Medulla oblongata (tissue), 1 donor: ENCODE measurements around the gene SMAD3.
"Not testable (repeated sequence)": the region's sequence is repeated elsewhere in the genome, so short reads cannot be mapped to it uniquely, and the experiment has no call there.

Source experiments
- DNase-seq: peaks from one replicate; pipeline ENCODE4 v3.0.0-alpha.2; 2015; ENCODE audit errors: extremely low spot score

The SMAD3 gene

DNA sequence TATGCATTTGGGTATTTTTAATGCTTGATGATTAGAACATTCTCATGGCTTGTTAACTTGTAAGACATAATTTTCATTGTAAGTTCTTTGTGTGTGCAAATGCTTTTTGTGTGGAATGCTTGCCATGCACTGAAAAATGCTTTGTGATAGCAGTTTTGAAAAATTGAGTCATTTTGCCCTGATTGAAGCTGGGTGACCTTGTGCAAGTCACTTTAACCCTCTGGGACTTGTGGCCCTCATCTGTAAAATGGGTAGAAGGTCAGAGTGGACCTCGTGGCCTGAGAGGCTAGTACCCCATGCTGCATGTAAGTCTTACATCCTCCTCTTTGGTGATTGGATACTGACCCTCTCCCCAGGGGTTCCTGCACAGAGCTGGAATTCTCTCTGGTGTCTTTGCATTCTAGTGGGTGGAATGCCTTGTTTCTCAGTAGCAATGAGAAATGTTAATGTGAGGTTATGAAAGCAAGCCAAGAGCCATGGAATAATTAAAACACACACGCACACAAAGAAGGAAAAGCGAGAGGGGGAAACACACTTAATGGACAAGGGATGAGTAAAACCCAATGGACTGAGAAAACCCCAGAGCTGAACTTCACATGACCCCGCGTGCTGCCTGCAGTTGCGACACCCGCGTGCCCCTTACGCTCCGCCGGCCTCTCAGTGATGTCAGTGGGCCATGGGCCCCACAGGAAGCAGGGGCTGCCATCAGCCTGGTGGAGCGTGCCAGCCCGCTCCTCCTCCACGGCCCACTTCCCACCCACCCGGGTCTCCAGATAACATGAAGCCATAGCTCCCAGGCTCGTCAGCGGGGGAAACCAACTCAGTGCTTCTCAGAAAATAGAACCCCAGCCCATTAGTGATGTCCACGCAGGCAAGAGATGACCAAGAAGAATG is 44.0 kb downstream of the SMAD3 start:
- DNase-seq, result peak; percentile 61

DNA sequence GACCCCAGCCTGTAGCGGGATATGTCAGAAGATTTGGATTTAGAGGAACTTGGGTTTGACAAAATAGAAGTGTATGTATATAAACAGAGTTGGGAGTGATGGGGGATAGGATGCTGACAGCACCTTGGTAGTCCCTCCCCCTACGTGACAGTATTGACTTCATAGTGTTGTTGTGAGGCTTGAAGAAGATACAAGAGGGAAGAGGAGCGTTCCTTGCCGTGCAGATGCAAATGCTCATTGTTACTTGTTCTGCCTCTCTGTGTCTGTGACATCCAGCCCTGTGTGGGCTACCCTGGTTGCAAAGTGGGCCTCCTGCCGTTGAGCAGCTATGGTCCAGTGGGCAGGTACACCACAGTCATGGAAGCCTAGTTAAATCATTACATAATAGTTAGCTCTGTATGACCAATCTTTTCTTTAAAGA is 45.0 kb downstream of the SMAD3 start:
- no peak for DNase-seq

- DNase-seq, result no peak
These were observed 45.8 kb downstream of the SMAD3 start for GRCh38 chr15:67110958-67111864.

DNA sequence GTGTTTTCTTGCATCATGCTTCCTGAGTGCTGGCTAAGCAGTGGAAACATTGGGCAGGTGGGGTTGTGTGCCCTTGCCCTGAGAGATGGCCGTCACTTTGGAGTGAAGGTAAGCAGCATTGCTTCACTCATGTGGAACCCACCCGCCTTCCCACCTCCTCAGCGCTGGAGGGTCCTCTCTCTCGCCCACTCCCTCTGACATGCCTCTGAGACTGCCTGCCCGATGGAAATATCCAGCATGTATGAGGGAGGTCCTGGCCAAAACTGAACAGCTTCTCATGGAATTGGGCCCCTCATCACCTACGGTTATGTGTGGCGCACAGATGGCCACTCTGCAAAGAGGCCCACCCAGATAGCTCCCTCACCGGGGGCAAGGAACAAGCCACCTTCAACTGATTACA is 48.6 kb downstream of the SMAD3 start:
- DNase-seq, result no peak

DNA sequence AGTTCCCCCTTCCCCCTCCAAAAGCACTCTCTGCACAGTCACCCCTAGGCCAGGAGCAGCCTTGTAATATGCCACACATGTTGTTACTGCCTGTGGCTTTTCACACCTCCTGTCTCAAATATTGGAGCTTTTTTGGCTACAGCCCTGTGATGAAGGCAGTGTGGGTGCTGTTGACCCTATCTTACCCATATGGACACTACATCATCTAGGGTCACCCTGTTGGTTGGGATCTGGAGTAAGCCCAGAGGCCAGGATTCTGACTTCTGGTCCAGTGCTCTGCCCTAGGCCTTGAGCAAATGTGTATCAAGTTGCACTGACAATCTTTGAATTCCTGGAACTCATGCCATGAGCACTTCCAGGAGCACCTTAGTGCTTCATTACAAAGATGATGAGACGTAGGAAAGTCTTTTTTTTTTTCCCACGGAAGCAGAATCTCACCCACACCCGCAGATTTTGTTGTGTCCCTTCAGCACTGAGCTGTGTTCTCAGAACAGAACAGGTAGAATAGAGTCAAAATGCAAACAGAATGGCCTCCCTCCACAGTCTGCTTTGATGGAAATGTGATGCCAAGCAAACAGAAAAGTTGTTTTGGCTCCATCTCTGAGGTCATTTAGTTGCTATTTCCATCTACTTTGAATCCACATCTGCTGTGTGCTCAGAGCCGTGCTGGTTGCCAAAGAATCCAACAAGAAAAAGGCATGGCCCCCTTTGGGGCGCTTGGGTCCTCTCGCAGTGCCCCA is 49.6 kb downstream of the SMAD3 start:
- no peak for DNase-seq

- DNase-seq, result no peak
These were observed 50.2 kb downstream of the SMAD3 start for GRCh38 chr15:67115586-67115969.

DNA sequence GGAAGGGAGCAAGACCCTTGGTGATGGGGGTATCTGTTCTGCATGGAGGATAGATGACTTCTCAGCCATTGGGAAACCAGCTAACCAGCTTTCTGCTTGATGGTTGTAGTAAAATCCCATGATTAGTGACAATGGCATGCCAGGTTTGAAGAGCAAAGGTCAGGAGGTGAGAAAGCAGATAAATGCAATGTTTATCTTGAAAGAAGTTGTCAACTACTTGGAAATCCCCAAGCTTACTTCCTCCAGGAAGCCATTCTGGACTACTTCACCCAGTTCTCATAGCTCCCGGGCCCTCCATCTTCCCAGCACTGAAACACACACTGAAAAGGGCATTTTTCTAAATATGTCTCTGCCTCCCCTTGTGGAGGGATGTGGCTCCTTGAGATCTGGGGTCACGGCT is 51.3 kb downstream of the SMAD3 start:
- DNase-seq, result no peak

DNA sequence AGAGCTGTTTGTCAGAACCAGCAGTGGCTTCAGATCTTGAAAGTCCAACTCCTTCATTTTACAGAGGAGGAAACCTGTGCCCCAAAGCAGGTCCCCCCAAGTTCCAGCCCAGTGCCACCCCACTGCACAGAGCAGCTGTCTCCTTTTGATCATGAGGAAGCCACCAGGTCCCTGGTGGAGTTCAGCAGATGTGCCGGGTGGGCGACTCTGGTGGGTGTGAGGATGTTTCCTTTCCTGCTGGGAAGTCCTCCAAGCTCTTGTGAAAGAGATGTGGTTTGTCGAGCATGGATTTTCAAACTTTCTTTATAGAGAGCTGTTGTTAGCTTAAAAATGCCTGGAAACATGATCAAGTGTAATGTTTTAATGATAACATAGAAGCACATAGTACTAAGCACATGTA is 52.0 kb downstream of the SMAD3 start:
- no peak for DNase-seq

GRCh38 chr15:67118808-67119207 is 53.4 kb downstream of the SMAD3 start:
- no peak for DNase-seq

- DNase-seq, result no peak
These were observed 53.9 kb downstream of the SMAD3 start for GRCh38 chr15:67119238-67119846.

GRCh38 chr15:67120009-67120838 is 54.8 kb downstream of the SMAD3 start:
- DNase-seq, result no peak

GRCh38 chr15:67120839-67121643 is 55.6 kb downstream of the SMAD3 start:
- DNase-seq, result peak; percentile 79

DNA sequence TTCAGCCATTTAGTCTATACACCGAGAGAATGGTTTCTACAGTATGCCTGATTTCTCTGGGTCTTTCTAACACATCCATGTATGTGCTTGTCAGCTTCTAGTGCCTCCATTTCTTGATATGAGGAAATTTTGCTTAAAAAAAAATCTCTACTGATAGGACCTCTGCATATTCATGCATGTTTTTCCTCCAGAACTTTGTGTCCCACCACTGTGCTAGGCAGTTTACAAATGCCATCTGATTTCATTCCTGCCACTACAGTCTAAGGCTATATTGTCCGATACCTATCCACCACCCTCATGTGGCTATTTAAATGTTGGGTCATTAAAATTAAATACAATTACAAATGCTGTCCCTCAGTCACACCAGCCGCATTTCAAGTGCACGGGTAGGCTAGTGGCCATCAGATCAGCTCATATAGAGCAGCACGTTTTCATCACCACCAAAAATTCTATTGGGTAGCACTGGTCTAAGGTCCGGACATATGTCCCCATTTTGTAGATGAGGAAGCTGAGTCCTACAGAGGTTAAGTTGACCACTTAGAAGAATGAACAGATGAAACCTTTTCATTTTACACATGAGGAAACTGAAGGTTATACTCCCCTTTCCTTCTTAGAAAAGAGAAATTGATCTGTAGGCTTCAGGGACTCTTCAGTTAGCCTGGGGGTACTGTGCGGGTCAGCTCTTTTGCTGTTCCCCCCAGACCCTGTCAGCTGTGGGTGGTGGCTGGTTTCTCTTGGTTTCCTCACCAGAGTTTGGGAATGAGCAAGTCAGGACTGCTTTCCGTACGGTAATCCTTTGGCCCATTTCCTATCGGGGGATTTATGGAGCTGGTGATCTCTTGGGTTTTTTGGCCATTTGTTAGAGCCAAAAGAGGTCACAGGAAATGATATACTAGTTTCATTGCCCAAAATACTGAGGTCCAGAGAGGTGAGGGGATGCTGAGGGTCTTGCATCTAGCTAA is 56.5 kb downstream of the SMAD3 start:
- no peak for DNase-seq

- DNase-seq, result not testable (repeated sequence)
These were observed 57.4 kb downstream of the SMAD3 start for GRCh38 chr15:67122816-67123215.

DNA sequence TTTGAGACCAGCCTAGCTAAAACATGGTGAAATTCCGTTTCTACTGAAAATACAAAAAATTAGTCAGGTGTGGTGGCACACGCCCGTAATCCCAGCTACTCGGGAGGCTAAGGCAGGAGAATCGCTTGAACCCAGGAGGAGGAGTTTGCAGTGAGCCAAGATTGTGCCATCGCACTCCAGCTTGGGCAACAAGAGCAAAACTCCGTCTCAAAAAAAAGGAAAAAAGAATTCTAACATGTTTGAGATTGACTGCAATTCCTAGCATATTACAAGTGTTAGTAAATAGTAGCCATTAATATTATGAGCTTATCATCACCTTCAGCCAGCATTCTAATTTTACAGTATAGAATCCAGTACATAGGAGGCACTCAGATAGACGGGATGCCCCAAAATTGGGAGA is 57.9 kb downstream of the SMAD3 start:
- DNase-seq, result not testable (repeated sequence)

GRCh38 chr15:67124111-67124510 is 58.7 kb downstream of the SMAD3 start:
- DNase-seq, result no peak

DNA sequence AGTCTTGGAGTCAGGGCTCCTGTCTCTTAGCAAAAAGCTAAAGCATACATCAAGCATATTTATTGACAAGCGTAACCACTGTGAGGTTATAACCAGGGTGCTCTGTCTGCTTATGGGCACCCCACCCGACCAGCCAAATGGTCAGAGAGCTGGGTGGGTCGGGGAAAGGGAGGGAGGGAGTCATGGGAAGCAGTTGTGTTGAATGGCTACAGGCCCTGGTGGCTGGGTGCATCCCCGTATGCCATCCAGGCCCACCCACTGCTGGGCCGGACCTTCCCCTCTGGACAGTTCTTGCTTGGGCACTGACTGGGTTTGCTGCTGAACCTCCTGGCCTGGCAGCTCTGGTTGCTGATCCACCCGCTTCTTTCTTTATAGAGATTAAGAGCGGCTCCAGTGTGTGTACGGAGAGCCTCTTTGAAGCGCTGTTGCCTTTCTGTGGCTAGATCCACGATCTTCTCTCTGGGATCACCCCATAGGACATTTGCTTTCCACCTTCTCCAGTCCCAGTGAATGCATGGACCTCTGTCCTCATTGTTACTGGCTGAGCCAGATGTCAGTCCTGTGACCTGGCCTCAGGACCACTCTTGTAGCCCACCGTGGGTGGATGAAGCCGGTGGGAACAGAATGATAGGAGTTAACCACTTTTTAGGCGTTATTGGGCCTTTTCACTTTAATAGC is 59.6 kb downstream of the SMAD3 start:
- no peak for DNase-seq
